Thyroid gland (tissue), 4 donors: ENCODE results near the gene TM2D3.

Source experiments
- CTCF ChIP-seq, 6 experiments: fragments of 200-600 bp in 3 of 6; fragments of 450-650 bp in 3 of 6; sonication (generic) in 3 of 6; IDR thresholded peaks; one replicate each; pipeline ENCODE4 v1.5.1; 2016 to 2019; ENCODE audit warnings: antibody characterized with exemption in 6 of 6, mild to moderate bottlenecking in 2 of 6, inconsistent platforms in 1 of 6, moderate library complexity in 1 of 6
- POLR2A ChIP-seq, 2 donors: fragments of 450-650 bp; IDR thresholded peaks; one replicate each; pipeline ENCODE4 v1.6.1; 2017; ENCODE audit warnings: antibody characterized with exemption in 2 of 2, mild to moderate bottlenecking in 2 of 2, moderate library complexity in 1 of 2

- no peak for TF ChIP-seq CTCF (IDR thresholded peaks at IDR 0.05)
- TF ChIP-seq POLR2A (IDR thresholded peaks at IDR 0.05), result no peak
These were observed 53.1 kb downstream of the TM2D3 start for GRCh38 chr15:101599091-101599490.
